IPS-NIHi7 (cell line): ENCODE data around the gene VPS35.
A peak's percentile ranks its signal among the peaks of the same experiment; 100 is the strongest.

ENCODE experiments used
- DNase-seq: peaks from one replicate; pipeline ENCODE4 v3.0.0; 2012; ENCODE audit warnings: mixed read lengths; ENCODE audit errors: extremely low spot score

The VPS35 gene

GRCh38 chr16:46688654-46689364 is at the start of gene VPS35:
Gene VPS35 (minus strand): TSS chr16:46689178. CDS start chr16:46689133, 45 bp downstream.
- peak; percentile 95 for DNase-seq

- DNase-seq: no peak
Observed at GRCh38 chr16:46737621-46738214, 48.7 kb upstream of the VPS35 start.

GRCh38 chr16:46736695-46737094 is 47.7 kb upstream of the VPS35 start:
- peak; percentile 67 for DNase-seq

GRCh38 chr16:46733319-46733830 is 44.4 kb upstream of the VPS35 start:
- no peak for DNase-seq

DNA sequence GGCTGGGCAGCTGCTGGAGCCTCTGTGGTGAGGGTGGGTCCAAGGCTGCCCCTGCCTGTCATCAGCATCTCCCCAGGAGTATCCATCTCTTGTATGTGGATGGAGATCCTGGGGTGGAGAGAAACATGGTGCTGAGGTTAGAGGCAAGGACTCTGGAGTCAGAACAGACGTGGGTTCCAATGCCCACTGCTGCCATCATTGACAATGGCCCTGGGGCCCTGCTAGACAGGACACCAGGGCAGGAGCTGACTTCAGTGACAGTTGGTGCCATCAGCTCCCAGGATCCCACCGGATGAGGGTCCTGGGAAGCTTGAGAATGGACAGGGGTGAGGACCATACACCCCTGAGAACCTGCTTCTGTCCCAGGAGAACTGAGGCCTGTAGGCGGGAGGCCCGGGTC is 43.6 kb upstream of the VPS35 start:
- DNase-seq: no peak

DNA sequence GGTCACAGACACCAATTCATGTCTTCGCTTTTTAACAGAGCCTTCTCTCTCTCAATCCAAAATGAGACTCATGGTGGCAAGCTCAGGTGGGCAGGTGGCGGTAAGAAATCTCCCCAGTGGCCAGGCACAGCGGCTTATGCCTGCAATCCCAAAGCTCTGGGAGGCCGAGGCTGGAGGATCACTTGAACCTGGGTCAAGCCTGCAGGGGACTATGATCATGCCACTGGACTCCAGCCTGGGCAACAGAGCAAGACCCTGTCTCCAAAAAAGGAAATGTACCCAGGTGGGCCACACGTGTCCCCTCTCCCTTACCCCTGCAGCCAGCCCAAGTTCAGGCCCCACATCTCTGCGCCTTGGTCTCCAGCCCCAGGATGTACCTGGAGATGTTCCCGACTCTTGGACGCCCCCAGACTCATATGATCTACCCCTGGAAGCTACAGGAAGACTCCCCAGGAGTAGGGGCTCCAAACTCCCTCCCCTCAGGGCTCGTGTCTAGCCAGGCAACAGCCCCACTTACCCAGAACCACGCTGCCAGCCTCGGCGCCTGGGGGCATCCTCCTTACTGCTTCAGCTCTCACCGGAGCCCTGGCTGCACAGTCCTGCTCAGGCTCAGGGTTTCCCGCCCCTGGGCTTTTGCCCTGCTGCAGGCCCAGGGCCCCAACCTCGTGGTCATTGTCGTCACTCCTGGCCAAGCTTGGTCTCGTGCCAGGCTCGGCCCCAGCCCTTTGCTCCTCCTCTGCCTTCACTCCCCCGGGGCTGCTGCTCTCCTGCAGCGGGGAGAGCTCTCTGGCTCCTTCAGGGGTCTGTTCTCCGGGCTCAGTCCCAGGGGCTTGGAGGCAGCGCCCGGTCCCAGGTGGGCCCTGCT is 42.9 kb upstream of the VPS35 start:
- no peak for DNase-seq

GRCh38 chr16:46730801-46731690 is 42.1 kb upstream of the VPS35 start:
- no peak for DNase-seq

- DNase-seq: no peak
Observed at GRCh38 chr16:46730126-46730525, 41.1 kb upstream of the VPS35 start.

- no peak for DNase-seq
Observed at GRCh38 chr16:46729326-46729995, 40.5 kb upstream of the VPS35 start.

DNA sequence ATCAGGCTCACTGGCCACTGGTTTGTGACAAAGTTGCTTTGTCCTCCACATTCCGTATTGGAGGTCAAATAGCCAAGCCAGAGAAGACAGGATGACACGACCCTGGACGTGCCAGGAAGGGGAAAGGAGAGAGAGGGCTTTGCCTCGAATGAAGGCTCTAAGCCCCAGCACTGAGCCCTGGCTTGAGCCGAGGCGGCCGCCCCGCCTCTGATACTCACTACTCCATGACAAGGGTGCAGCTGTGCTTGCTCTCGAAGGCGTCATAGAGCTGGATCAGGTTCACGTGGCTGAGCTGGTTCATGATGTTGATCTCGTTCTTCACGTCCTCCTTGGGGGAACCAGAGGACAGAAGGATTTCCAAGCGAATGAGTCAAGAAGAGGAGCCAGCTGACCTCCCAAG is 39.8 kb upstream of the VPS35 start:
- DNase-seq: no peak

DNA sequence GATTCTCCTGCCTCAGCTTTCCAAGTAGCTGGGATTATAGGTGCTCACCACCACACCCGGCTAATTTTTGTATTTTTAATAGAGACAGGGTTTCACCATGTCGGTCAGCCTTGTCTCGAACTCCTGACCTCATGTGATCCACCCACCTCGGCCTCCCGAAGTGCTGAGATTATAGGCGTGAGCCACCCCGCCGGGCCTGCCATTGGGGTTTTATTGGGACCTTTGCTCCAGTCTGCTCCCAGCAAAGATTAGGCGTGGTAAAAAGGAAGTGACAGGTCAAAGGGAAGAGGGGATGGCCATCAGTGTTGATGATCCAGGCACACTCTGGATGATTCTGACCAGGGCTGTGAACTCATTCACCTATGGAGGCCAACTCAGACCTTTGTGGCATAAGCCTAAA is 38.7 kb upstream of the VPS35 start:
- no peak for DNase-seq

GRCh38 chr16:46727184-46727583 is 38.2 kb upstream of the VPS35 start:
- no peak for DNase-seq

- no peak for DNase-seq
Observed at GRCh38 chr16:46721885-46722284, 32.9 kb upstream of the VPS35 start.

- no peak for DNase-seq
Observed at GRCh38 chr16:46720619-46721018, 31.6 kb upstream of the VPS35 start.

DNA sequence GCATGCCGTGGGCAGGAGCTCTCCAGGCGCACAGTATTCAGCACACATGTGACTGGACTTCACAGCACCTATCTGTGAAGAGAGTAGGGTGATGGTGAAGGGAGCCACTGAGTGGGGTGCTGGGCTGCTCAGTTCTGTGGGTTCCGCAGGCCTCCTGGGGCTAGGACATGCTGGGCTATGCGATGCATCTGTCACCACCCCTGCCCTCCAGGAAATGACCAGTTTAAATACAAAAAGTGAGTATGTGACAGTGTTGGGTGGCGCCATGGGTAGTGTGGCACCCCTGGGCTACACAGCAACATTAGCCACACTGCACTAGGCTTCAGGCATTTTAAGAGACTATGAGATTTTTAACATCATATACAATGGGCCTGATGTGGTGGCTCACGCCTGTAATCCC is 30.6 kb upstream of the VPS35 start:
- DNase-seq: no peak

- no peak for DNase-seq
Observed at GRCh38 chr16:46718214-46718613, 29.2 kb upstream of the VPS35 start.

GRCh38 chr16:46717692-46718091 is 28.7 kb upstream of the VPS35 start:
- no peak for DNase-seq

DNA sequence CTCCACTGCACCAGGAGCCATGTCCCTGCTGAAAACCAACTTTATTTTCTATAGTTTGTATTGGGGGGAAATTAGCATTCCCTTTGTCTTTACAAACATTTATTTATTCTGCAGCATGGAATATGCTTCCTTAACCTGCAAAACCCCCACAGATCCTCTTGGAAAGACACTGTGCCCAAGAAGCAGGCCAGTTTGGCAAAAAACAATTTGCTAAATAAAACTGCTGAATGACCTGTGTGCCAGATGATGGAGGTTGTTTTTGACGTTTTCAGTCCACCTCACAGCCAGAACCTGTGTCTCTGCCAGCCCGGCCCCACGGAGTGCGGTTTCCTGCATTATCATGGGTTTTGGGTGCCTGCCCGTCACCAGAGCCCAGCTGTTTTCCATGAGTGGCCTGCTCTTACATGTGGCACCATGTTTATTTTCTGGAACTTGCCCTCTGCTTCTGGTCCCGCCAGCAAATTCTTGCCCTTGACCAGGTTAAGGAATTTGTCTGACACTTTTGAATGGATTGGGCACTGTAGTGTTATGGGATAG is 26.9 kb upstream of the VPS35 start:
- DNase-seq: no peak

DNA sequence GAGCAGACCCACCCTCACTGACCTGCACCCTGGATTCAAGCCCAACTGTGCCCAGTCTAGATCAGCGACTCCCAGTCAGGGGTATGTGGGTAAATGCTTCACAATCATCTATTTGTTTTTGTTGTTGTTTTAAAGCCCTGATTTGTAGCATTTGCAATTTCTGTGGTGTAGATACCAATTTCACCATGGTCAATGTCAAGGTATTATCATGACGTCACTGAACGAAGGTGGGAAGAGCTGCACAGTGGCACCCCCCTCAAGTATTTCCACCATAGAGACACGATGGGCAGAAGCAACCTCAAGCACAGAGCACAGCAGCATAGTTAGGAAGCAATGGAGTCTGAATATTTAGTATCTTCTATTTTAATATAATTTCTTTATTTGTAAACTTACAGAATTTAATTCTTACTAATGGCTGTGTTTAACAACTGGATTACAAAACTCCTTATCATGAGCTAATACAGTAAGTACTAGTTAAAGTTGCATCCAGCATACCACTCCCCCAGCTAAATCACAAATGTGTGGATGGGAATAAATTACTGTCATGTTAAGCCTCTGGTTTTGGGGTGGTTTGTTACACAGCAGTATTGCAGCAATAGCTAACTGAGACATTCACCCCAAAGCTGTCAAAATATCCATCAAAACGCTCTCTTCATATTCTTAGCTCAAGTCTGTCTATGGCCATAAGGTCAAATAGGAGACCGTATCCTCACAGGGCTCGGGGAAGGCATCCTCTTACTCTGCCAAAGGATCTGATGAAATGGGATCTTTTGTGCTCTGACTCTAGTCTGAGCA is 26.0 kb upstream of the VPS35 start:
- DNase-seq: no peak

DNA sequence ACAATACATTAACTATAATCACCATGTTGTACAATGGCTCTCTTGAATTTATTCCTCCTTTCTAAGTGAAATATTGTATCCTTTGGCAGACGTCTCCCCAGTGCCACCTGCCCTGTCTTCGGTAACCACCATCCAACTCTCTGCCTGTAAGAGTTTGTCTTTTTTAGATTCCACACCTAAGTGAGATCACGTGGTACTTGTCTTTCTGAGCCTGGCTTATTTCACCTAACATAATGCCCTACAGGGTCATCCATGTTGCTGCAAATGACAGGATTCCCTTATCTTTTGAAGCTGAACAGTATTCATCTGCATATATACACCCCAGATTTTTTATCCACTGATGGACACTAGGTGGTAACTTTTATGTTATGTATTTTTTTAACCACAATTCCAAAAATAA is 24.7 kb upstream of the VPS35 start:
- DNase-seq: no peak
